Suprapubic skin (tissue), 4 donors: ENCODE measurements around the gene REP15.

Source experiments
- EP300 ChIP-seq: sonication (generic); formaldehyde crosslinking; IDR thresholded peaks from one replicate; pipeline ENCODE4 v1.6.1; 2017; ENCODE audit warnings: antibody characterized with exemption
- POLR2A ChIP-seq, 2 donors: fragments of 450-650 bp; IDR thresholded peaks; one replicate each; pipeline ENCODE4 v1.6.1; 2017; ENCODE audit warnings: antibody characterized with exemption in 2 of 2, mild to moderate bottlenecking in 2 of 2, moderate library complexity in 2 of 2
- POLR2AphosphoS5 ChIP-seq, 3 donors: sonication (generic); formaldehyde crosslinking; IDR thresholded peaks; one replicate each; pipeline ENCODE4 v1.6.1; 2017; ENCODE audit warnings: antibody characterized with exemption in 3 of 3
- TF ChIP-seq, protein P1 (sequence below), 2 donors: fragments of 200-600 bp in 1 of 2; fragments of 450-650 bp in 1 of 2; sonication (generic) in 1 of 2; IDR thresholded peaks; one replicate each; pipeline ENCODE4 v1.5.1; 2016 to 2019; ENCODE audit warnings: antibody characterized with exemption in 2 of 2, mild to moderate bottlenecking in 1 of 2, moderate library complexity in 1 of 2

DNA sequence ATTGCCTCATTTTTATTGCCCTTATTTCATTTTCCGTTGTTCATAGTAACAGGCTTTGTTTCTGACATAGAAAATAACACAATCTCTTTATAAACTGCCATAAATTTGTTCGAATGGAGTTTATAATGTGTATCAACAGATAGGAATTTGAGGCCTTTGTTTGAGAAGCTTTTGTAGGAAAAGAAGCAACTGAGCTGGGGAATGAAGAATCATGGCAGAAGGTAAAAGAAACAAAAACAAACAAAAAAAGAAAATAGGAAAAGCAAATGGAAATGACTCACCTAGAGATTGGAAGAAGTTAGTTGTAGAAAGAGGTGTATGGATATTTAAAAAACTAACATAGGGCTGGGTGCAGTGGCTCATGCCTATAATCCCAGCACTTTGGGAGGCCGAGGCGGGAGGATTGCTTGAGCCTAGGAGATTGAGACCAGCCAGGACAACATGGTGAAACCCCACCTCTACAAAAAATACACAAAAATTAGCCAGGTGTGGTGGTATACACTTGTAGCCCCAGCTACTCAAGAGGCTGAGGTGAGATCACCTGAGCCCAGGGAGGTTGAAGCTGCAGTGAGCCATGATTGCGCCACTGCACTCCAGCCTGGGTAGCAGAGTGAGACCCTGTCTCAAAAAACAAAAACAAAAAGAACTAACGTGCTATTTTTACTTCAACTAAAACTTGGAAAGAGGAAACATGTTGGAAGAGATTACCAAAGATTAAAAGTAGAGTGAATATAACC lies 523 bp upstream of the REP15 start:
- TF ChIP-seq, protein P1, sequence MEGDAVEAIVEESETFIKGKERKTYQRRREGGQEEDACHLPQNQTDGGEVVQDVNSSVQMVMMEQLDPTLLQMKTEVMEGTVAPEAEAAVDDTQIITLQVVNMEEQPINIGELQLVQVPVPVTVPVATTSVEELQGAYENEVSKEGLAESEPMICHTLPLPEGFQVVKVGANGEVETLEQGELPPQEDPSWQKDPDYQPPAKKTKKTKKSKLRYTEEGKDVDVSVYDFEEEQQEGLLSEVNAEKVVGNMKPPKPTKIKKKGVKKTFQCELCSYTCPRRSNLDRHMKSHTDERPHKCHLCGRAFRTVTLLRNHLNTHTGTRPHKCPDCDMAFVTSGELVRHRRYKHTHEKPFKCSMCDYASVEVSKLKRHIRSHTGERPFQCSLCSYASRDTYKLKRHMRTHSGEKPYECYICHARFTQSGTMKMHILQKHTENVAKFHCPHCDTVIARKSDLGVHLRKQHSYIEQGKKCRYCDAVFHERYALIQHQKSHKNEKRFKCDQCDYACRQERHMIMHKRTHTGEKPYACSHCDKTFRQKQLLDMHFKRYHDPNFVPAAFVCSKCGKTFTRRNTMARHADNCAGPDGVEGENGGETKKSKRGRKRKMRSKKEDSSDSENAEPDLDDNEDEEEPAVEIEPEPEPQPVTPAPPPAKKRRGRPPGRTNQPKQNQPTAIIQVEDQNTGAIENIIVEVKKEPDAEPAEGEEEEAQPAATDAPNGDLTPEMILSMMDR (IDR thresholded peaks at IDR 0.05) = no peak
- TF ChIP-seq EP300 (no peak), POLR2A (IDR thresholded peaks at IDR 0.05) (no peak), POLR2AphosphoS5 (IDR thresholded peaks at IDR 0.05) (no peak)
